ENCODE data around the gene HYAL1.
"Not testable (repeated sequence)": the region's sequence is repeated elsewhere in the genome, so short reads cannot be mapped to it uniquely, and the experiment has no call there.

The HYAL1 gene

DNA sequence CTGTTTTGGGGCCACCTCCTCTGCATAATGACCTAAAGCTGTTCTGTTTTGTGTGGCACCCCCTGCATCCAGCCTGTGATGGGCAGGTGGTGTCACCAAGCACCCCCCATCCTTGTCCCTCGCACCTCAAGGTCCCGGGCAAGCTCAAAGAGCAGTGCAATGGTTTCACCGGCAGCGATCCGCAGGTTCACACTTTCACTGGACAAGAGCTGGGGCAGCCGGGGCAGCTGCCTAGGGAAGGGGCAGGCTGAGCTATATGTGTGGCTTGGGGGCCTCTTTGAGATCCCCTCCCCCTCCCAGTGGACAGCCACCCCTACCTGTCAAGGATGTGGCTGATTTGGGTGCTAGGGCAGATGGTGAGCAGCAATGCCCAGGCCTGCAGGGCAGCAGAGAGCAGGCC lies 14.2 kb downstream of the HYAL1 start:
- no peak overlapping the region for H3K4me3 ChIP-seq (ENCODE audit: low read length in 2 of 2)
- H3K9ac ChIP-seq (ENCODE audit: low read length in 2 of 2): no peak overlapping the region
- H3K4me1 ChIP-seq (ENCODE audit: control insufficient read depth, insufficient read depth, low read length): peaks cover 23% of the 10 kb centered on the region
- H3K9me3 ChIP-seq (ENCODE audit: control insufficient read depth in 2 of 2, low read length in 2 of 2): no peaks in the 10 kb centered on the region
- H3K36me3 ChIP-seq (ENCODE audit: control insufficient read depth in 2 of 2, insufficient read depth in 2 of 2, low read length in 2 of 2): peaks cover 28 to 30% of the 10 kb centered on the region in 2 donors
- no peak overlapping the region for H3K27ac ChIP-seq (ENCODE audit: low read length)
- no peaks in the 10 kb centered on the region for H3K27me3 ChIP-seq (ENCODE audit: control insufficient read depth in 1 of 2, insufficient read depth in 2 of 2, low read length in 2 of 2)

DNA sequence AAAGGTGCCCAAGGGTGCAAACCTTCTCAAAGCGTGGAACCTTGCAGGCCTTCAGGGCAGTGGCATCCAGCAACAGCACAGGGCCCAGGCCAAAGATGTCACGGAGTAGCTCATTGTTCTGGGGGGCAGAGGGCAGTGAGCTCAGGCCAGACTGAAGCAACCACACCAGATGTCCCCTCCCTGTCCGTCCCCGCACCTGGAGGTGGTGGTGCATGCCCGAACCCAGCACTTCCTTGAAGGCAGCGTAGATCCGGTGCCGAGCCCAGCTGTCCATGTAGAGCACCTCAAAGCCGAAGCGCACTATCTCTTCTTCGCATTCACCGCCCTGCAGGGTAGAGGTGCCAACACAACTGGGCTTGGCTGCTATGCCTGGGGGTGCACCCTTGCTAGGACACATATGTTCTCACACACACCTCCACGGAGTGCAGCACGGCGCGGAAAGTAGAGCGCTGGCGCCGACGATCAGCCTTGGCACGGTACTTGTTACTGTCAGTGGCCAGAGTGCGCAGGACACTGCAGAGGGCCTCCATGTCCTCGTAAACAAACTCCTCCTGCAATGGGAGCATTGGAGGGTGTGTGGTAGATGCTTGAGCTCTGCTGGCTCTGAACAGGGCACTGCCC lies 14.9 kb downstream of the HYAL1 start:
- Histone ChIP-seq H3K27ac (ENCODE audit: low read length) (no peak overlapping the region), H3K4me3 (ENCODE audit: low read length in 2 of 2) (no peak overlapping the region), H3K36me3 (ENCODE audit: control insufficient read depth in 2 of 2, insufficient read depth in 2 of 2, low read length in 2 of 2) (peaks cover 28 to 30% of the 10 kb centered on the region in 2 donors), H3K9ac (ENCODE audit: low read length in 2 of 2) (no peak overlapping the region), H3K4me1 (ENCODE audit: control insufficient read depth, insufficient read depth, low read length) (peaks cover 23% of the 10 kb centered on the region), H3K9me3 (ENCODE audit: control insufficient read depth in 2 of 2, low read length in 2 of 2) (no peaks in the 10 kb centered on the region), H3K27me3 (ENCODE audit: control insufficient read depth in 1 of 2, insufficient read depth in 2 of 2, low read length in 2 of 2) (no peaks in the 10 kb centered on the region)

DNA sequence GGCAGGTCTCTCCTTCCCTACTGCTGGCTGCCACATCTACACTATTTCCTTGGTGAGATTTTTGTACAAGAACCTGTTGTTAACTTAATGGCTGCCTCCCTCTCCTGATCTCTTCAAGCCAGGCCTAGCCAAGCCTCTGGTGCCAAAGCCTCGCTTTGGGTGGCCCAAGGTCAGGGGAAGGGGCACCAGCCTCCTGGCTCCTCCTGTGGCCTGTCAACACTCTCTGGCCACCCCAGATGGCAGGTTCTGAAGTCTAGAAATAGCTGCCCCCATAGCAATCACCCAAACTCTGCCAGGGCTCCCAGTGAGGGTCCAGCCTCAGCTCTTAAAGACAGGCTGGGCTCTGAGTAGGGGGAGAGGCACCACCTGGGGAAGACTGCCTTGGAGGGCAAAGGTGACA lies 16.1 kb downstream of the HYAL1 start:
- Histone ChIP-seq H3K9me3 (ENCODE audit: control insufficient read depth in 2 of 2, low read length in 2 of 2) (no peaks in the 10 kb centered on the region), H3K4me1 (ENCODE audit: control insufficient read depth, insufficient read depth, low read length) (peaks cover 14% of the 10 kb centered on the region), H3K4me3 (ENCODE audit: low read length in 2 of 2) (no peak overlapping the region), H3K27ac (ENCODE audit: low read length) (no peak overlapping the region), H3K36me3 (ENCODE audit: control insufficient read depth in 2 of 2, insufficient read depth in 2 of 2, low read length in 2 of 2) (peaks cover 28 to 30% of the 10 kb centered on the region in 2 donors), H3K9ac (ENCODE audit: low read length in 2 of 2) (no peak overlapping the region), H3K27me3 (ENCODE audit: control insufficient read depth in 1 of 2, insufficient read depth in 2 of 2, low read length in 2 of 2) (no peaks in the 10 kb centered on the region)

DNA sequence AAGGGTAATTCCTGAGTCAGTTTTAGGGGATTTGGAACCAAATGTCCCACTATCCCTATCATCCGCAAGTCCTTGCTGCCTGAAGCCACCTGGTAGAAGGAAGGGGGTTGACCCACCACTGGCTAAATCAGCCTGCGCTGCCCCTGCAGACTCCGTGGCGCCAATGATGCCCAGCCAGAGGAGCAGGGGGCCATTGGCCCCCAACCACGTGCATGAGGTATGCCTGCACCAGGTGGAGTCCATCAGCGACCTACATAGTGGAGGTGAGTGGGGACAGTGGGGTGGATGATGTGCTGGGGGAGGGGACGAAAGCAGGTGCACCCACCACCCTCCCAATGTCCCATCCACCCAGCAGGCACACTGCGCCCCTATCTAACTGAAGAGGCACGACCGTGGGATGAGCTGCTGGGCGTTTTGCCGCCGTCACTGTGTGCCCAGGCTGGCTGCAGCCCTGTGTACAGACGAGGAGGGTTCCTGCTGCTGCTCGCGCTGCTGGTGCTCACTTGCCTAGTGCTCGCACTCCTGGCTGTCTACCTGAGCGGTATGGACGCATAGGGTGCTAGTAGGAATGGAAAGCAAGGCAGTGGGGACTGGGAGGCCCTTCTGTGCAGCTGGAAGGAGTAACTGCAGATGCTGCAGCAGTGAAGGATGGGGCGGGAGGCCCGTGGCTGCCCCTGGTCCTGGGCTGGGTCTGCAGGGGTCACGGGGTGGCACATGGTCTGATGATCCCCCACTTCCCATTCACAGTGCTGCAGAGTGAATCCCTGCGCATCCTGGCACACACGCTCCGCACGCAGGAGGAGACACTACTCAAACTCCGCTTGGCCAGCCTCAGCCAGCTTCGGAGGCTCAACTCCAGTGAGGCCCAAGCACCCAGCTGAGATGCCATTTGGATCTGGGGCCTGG lies 16.8 kb downstream of the HYAL1 start:
- Histone ChIP-seq H3K36me3 (ENCODE audit: control insufficient read depth in 2 of 2, insufficient read depth in 2 of 2, low read length in 2 of 2) (peaks cover 28 to 30% of the 10 kb centered on the region in 2 donors), H3K27me3 (ENCODE audit: control insufficient read depth in 1 of 2, insufficient read depth in 2 of 2, low read length in 2 of 2) (no peaks in the 10 kb centered on the region), H3K4me3 (ENCODE audit: low read length in 2 of 2) (no peak overlapping the region), H3K9me3 (ENCODE audit: control insufficient read depth in 2 of 2, low read length in 2 of 2) (no peaks in the 10 kb centered on the region), H3K4me1 (ENCODE audit: control insufficient read depth, insufficient read depth, low read length) (peaks cover 12% of the 10 kb centered on the region), H3K27ac (ENCODE audit: low read length) (no peak overlapping the region), H3K9ac (ENCODE audit: low read length in 2 of 2) (no peak overlapping the region)

DNA sequence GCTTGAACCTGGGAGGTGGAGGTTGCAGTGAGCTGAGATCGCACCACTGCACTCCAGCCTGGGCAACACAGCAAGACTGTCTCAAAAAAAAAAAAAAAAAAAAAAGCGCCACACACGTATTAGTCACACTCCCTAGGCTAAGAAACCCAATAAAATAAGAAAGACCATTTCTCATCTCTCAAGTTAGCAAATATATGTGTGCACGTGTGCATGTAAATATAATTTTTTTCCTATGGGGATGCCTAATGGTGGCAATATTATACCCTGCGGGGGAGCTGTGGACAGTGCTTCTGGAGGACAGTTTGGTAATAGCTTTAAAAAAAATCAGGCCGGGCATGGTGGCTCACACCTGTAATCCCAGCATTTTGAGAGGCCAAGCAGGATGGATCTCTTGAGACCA lies 19.3 kb downstream of the HYAL1 start:
- H3K9me3 ChIP-seq (ENCODE audit: control insufficient read depth in 2 of 2, low read length in 2 of 2); H3K27ac ChIP-seq (ENCODE audit: low read length); H3K4me1 ChIP-seq (ENCODE audit: control insufficient read depth, insufficient read depth, low read length); H3K4me3 ChIP-seq (ENCODE audit: low read length in 2 of 2); H3K9ac ChIP-seq (ENCODE audit: low read length in 2 of 2); H3K27me3 ChIP-seq (ENCODE audit: control insufficient read depth in 1 of 2, insufficient read depth in 2 of 2, low read length in 2 of 2): not testable (repeated sequence)
- H3K36me3 ChIP-seq (ENCODE audit: control insufficient read depth in 2 of 2, insufficient read depth in 2 of 2, low read length in 2 of 2): peaks cover 17% of the 10 kb centered on the region in 2 donors

DNA sequence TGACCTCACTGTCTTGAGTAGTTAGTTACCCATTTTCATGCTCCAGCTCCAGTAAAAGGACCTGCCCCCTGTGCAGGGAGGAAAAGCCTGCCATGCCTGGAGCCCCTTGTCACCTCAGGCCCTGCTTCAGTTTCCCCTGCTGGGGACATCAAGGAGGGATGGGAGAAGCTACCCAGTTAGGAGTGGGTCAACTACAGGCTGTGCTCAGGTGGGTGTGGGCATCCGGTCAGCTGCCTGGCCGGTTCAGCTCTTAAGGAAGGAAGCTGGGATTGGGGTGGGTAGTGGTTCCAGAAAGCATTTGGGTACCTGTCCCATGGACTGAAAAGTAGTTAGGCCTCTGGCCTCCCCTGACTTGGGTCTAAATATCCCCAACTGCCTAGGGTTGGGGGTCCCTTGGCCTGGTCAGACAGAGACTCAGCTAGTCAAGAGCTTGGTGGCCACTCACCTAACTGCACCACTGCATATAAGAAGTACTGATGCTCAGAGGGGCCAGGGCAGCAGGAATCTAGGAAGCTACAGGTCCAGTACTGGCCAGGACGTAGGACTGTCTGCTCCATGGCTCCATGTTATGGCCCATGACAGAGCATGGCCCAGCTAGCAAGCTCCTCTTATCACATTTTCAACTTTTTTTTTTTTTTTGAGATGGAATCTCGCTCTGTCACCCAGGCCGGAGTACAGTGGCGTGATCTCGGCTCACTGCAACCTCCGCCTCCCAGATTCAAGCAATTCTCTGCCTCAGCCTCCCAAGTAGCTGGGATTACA lies 23.9 kb downstream of the HYAL1 start:
- Histone ChIP-seq H3K4me1 (ENCODE audit: control insufficient read depth, insufficient read depth, low read length) (peaks cover 22% of the 10 kb centered on the region), H3K36me3 (ENCODE audit: control insufficient read depth in 2 of 2, insufficient read depth in 2 of 2, low read length in 2 of 2) (no peaks in the 10 kb centered on the region), H3K27me3 (ENCODE audit: control insufficient read depth in 1 of 2, insufficient read depth in 2 of 2, low read length in 2 of 2) (peaks cover 5 to 8% of the 10 kb centered on the region in 2 donors), H3K9me3 (ENCODE audit: control insufficient read depth in 2 of 2, low read length in 2 of 2) (no peaks in the 10 kb centered on the region), H3K4me3 (ENCODE audit: low read length in 2 of 2) (no peak overlapping the region), H3K9ac (ENCODE audit: low read length in 2 of 2) (peak overlapping the region; percentile 3 to 21), H3K27ac (ENCODE audit: low read length) (no peak overlapping the region)

DNA sequence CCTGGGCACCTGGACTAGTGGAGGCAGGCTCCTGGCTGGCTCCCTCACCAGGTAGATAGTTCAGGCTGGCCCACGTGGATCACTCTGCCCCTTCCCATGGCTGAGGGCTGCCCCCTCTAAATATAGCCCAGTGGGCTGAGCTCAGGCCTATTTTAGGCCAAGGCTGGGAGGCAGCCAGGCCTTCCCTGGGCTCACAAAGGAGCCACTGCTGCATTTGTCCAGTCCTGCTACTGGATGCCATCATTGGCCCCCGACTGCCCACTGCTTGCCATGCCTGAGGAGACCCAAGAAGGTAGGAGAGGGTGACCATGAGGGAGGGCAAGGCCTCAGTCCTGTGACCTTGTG lies 24.5 kb downstream of the HYAL1 start, which contains the start of gene LSMEM2:
TSS of gene LSMEM2 (plus strand) at position 208 of the 345 bp plus-strand sequence. CDS start at position 235, 27 bp downstream.
- H3K9me3 ChIP-seq (ENCODE audit: control insufficient read depth in 2 of 2, low read length in 2 of 2): no peaks in the 10 kb centered on the region
- H3K4me3 ChIP-seq (ENCODE audit: low read length in 2 of 2): no peak within 1 kb of the TSS
- H3K27me3 ChIP-seq (ENCODE audit: control insufficient read depth in 1 of 2, insufficient read depth in 2 of 2, low read length in 2 of 2): peaks cover 5 to 12% of the 10 kb centered on the region in 2 donors
- peaks cover 24% of the 10 kb centered on the region for H3K4me1 ChIP-seq (ENCODE audit: control insufficient read depth, insufficient read depth, low read length)
- no peaks in the 10 kb centered on the region for H3K36me3 ChIP-seq (ENCODE audit: control insufficient read depth in 2 of 2, insufficient read depth in 2 of 2, low read length in 2 of 2)
- no peak within 1 kb of the TSS for H3K27ac ChIP-seq (ENCODE audit: low read length)
- peak within 1 kb of the TSS; percentile 3 to 36 for H3K9ac ChIP-seq (ENCODE audit: low read length in 2 of 2)

DNA sequence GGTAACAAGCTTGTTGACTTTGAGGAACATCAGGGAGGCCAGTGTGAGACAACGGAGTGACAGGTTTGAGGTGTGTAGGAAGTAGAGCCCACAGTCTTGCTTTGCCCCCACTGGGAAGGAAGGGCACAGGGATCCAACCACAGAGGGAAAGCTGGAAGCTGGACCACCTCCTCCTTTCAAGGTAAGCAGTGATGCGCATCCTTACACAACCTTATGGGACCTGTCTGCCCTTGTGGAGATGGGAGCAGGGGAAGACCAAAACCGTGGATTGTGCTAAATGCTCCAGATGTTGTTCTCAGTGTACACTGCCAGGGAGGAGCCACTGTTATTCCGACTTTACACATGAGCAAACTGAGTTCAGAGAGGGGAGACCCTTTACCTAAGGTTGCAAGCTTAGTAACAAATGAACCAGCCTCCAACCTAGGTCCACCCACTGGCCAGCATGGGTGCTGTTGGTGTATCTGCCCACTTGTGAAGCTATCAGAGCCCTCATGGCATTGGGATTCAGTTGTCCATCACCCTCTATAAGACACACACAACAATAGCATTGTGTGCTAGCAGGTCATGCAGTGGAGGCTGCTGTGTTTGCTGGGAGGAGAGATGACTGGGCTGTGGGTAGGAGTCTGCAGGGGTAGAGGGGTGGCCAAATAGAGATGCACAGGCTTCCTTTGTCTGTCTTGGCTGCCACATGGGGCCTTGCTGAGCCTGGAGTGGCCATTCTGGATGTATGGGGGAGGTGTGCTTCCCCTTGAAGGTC lies 25.1 kb downstream of the HYAL1 start:
- H3K27ac ChIP-seq (ENCODE audit: low read length): no peak overlapping the region
- peaks cover 5 to 17% of the 10 kb centered on the region in 2 donors for H3K27me3 ChIP-seq (ENCODE audit: control insufficient read depth in 1 of 2, insufficient read depth in 2 of 2, low read length in 2 of 2)
- H3K9ac ChIP-seq (ENCODE audit: low read length in 2 of 2): peak overlapping the region in 1 of 2 donors; percentile 36

DNA sequence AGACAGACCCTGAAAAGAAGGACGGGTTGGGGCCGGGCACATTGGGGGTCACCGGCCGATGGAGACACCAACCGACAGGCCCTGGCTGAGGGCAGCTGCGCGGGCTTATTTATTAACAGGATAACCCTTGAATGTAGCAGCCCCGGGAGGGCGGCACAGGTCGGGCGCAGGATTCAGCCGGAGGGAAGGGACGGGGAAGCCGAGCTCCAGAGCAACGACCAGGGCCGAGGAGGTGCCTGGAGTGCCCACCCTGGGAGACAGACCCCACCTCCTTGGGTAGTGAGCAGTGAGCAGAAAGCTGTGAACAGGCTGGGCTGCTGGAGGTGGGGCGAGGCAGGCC lies 26.6 kb downstream of the HYAL1 start:
- no peak overlapping the region for H3K9ac ChIP-seq (ENCODE audit: low read length in 2 of 2)

More for the DNA sequence above, 25.1 kb downstream of the HYAL1 start:
- Histone ChIP-seq H3K4me3 (ENCODE audit: low read length in 2 of 2) (no peak overlapping the region), H3K9me3 (ENCODE audit: control insufficient read depth in 2 of 2, low read length in 2 of 2) (no peaks in the 10 kb centered on the region), H3K36me3 (ENCODE audit: control insufficient read depth in 2 of 2, insufficient read depth in 2 of 2, low read length in 2 of 2) (no peaks in the 10 kb centered on the region), H3K4me1 (ENCODE audit: control insufficient read depth, insufficient read depth, low read length) (peaks cover 27% of the 10 kb centered on the region)

More for the DNA sequence above, 26.6 kb downstream of the HYAL1 start:
- Histone ChIP-seq H3K4me3 (ENCODE audit: low read length in 2 of 2) (no peak overlapping the region), H3K27me3 (ENCODE audit: control insufficient read depth in 1 of 2, insufficient read depth in 2 of 2, low read length in 2 of 2) (peaks cover 5 to 20% of the 10 kb centered on the region in 2 donors), H3K4me1 (ENCODE audit: control insufficient read depth, insufficient read depth, low read length) (peaks cover 32% of the 10 kb centered on the region), H3K36me3 (ENCODE audit: control insufficient read depth in 2 of 2, insufficient read depth in 2 of 2, low read length in 2 of 2) (no peaks in the 10 kb centered on the region), H3K9me3 (ENCODE audit: control insufficient read depth in 2 of 2, low read length in 2 of 2) (no peaks in the 10 kb centered on the region), H3K27ac (ENCODE audit: low read length) (no peak overlapping the region)

Measured in stomach smooth muscle (tissue), 2 donors.